NCI-H2107 treated with DMSO at 0.1 percent for 48 hours (cell line): Measurements from ENCODE around the gene CFAP97D1.
"Not testable (repeated sequence)": the region's sequence is repeated elsewhere in the genome, so short reads cannot be mapped to it uniquely, and the experiment has no call there.

Experiments
- DNase-seq: peaks from one replicate; lab custom pipeline; 2025; ENCODE audit not compliant: unreplicated experiment; lab: John Stamatoyannopoulos, UW

The CFAP97D1 gene

GRCh38 chr17:43792668-43793067, 12.4 kb downstream of the CFAP97D1 start:
- DNase-seq = not testable (repeated sequence)

GRCh38 chr17:43798024-43798423, 17.8 kb downstream of the CFAP97D1 start:
- DNase-seq = not testable (repeated sequence)

- no peak for DNase-seq
These were observed 18.8 kb downstream of the CFAP97D1 start for GRCh38 chr17:43799047-43799446.

- DNase-seq = no peak
These were observed 20.5 kb downstream of the CFAP97D1 start for GRCh38 chr17:43800736-43801135.

- DNase-seq = no peak
These were observed 21.6 kb downstream of the CFAP97D1 start for GRCh38 chr17:43801844-43802243.

- no peak for DNase-seq
These were observed 23.5 kb downstream of the CFAP97D1 start for GRCh38 chr17:43803758-43804157.

- DNase-seq = no peak
These were observed 24.9 kb downstream of the CFAP97D1 start for GRCh38 chr17:43805117-43805516.

- no peak for DNase-seq
These were observed 27.8 kb downstream of the CFAP97D1 start for GRCh38 chr17:43808076-43808475.

- no peak for DNase-seq
These were observed 28.9 kb downstream of the CFAP97D1 start for GRCh38 chr17:43809121-43809520.

- DNase-seq = no peak
These were observed 30.0 kb downstream of the CFAP97D1 start for GRCh38 chr17:43810226-43810715.

GRCh38 chr17:43810823-43811222, 30.6 kb downstream of the CFAP97D1 start:
- no peak for DNase-seq

GRCh38 chr17:43812396-43813265, 32.4 kb downstream of the CFAP97D1 start:
- no peak for DNase-seq

GRCh38 chr17:43813386-43813785, 33.2 kb downstream of the CFAP97D1 start:
- DNase-seq = no peak

GRCh38 chr17:43814026-43814425, 33.8 kb downstream of the CFAP97D1 start:
- no peak for DNase-seq

GRCh38 chr17:43814714-43815113, 34.5 kb downstream of the CFAP97D1 start:
- DNase-seq = no peak

GRCh38 chr17:43816336-43817320, 36.4 kb downstream of the CFAP97D1 start:
- no peak for DNase-seq

- DNase-seq = no peak
These were observed 37.6 kb downstream of the CFAP97D1 start for GRCh38 chr17:43817826-43818225.

- no peak for DNase-seq
These were observed 38.7 kb downstream of the CFAP97D1 start for GRCh38 chr17:43818966-43819365.

- no peak for DNase-seq
These were observed 40.5 kb downstream of the CFAP97D1 start for GRCh38 chr17:43820759-43821158.

- DNase-seq = no peak
These were observed 42.4 kb downstream of the CFAP97D1 start for GRCh38 chr17:43822570-43823190.
